Esophagus muscularis mucosa (tissue), 3 donors: ENCODE data around the gene MME.

Experiments used
- POLR2A ChIP-seq: fragments of 450-650 bp; IDR thresholded peaks from one replicate; pipeline ENCODE4 v1.6.1; 2017; ENCODE audit warnings: antibody characterized with exemption, moderate library complexity, mild to moderate bottlenecking, low read depth
- POLR2AphosphoS5 ChIP-seq, 2 donors: sonication (generic); formaldehyde crosslinking; IDR thresholded peaks; one replicate each; pipeline ENCODE4 v1.6.1; 2017; ENCODE audit warnings: antibody characterized with exemption in 2 of 2
- TF ChIP-seq, protein P1 (sequence below), 3 experiments: fragments of 200-600 bp in 2 of 3; fragments of 450-650 bp in 1 of 3; sonication (generic) in 2 of 3; IDR thresholded peaks; one replicate each; pipeline ENCODE4 v1.5.1; 2017 to 2019; ENCODE audit warnings: antibody characterized with exemption in 3 of 3, mild to moderate bottlenecking in 2 of 3, moderate library complexity in 1 of 3

GRCh38 chr3:155037508-155038202 lies 42.5 kb upstream of the MME start:
- TF ChIP-seq POLR2AphosphoS5 (IDR thresholded peaks at IDR 0.05) (no peak), POLR2A (no peak)
- TF ChIP-seq, protein P1, sequence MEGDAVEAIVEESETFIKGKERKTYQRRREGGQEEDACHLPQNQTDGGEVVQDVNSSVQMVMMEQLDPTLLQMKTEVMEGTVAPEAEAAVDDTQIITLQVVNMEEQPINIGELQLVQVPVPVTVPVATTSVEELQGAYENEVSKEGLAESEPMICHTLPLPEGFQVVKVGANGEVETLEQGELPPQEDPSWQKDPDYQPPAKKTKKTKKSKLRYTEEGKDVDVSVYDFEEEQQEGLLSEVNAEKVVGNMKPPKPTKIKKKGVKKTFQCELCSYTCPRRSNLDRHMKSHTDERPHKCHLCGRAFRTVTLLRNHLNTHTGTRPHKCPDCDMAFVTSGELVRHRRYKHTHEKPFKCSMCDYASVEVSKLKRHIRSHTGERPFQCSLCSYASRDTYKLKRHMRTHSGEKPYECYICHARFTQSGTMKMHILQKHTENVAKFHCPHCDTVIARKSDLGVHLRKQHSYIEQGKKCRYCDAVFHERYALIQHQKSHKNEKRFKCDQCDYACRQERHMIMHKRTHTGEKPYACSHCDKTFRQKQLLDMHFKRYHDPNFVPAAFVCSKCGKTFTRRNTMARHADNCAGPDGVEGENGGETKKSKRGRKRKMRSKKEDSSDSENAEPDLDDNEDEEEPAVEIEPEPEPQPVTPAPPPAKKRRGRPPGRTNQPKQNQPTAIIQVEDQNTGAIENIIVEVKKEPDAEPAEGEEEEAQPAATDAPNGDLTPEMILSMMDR (IDR thresholded peaks at IDR 0.05): no peak
